IPS DF 6.9 (cell line): ENCODE measurements around the gene CPLX1.

Experiments
- DNase-seq: peaks from one replicate; pipeline ENCODE4 v3.0.0-alpha.2; 2013; ENCODE audit warnings: low read depth, low spot score
- H3K27ac ChIP-seq: one replicate; pipeline ENCODE4 v1.5.1; 2013; ENCODE audit warnings: low read length, control low read depth
- H3K27me3 ChIP-seq: 2 replicates; pipeline ENCODE4 v1.6.1; 2013; ENCODE audit warnings: mild to moderate bottlenecking, low read length; ENCODE audit not compliant: control insufficient read depth, insufficient read depth
- H3K36me3 ChIP-seq: 2 replicates; pipeline ENCODE4 v1.6.1; 2013; ENCODE audit warnings: low read length; ENCODE audit not compliant: control insufficient read depth, insufficient read depth
- H3K4me1 ChIP-seq: 2 replicates; pipeline ENCODE4 v1.6.1; 2013; ENCODE audit warnings: low read length; ENCODE audit not compliant: control insufficient read depth, insufficient read depth
- H3K4me3 ChIP-seq: 2 replicates; pipeline ENCODE4 v1.5.1; 2013; ENCODE audit warnings: mild to moderate bottlenecking, low read length
- H3K9me3 ChIP-seq: 2 replicates; pipeline ENCODE4 v1.6.1; 2013; ENCODE audit warnings: low read length, inconsistent platforms; ENCODE audit not compliant: control insufficient read depth, insufficient read depth
- WGBS: extraction: QIAGEN DNeasy Blood & Tissue Kit; methylation state at CpG from one replicate; pipeline ENCODE4 v1.1.7; 2013; ENCODE audit warnings: mixed read lengths, missing lambda C conversion rate; ENCODE audit not compliant: insufficient read length, insufficient coverage; 5-methylcytosine and 5-hydroxymethylcytosine counted together

The CPLX1 gene

DNA sequence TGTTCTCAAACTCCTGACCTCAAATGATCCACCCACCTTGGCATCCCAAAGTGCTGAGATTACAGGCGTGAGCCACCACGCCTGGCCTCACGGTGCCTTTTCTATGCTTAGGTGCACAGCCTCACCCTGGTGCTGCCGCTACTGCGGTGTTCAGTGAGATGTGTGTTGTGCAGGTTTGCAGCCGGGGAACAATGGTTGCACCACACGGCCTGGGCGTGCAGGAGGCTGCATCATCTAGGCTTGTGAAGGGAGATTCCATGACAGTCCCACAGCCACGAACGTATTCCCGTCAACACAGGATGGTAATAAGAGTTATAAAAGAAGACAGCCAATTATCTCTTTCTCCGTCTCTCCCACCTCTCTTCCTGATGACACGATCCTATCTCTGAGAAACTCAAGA, 22.0 kb downstream of the CPLX1 start:
- WGBS: no CpG with 5 or more reads among the region's 13 CpGs
- H3K9me3 ChIP-seq: no peaks in the 10 kb centered on the region
- no peaks in the 10 kb centered on the region; the same call in none of the 2 replicates for H3K27me3 ChIP-seq
- no peak overlapping the region for H3K27ac ChIP-seq
- H3K4me3 ChIP-seq: no peak overlapping the region
- no peaks in the 10 kb centered on the region for H3K36me3 ChIP-seq
- H3K4me1 ChIP-seq: no peaks in the 10 kb centered on the region
- no peak for DNase-seq

DNA sequence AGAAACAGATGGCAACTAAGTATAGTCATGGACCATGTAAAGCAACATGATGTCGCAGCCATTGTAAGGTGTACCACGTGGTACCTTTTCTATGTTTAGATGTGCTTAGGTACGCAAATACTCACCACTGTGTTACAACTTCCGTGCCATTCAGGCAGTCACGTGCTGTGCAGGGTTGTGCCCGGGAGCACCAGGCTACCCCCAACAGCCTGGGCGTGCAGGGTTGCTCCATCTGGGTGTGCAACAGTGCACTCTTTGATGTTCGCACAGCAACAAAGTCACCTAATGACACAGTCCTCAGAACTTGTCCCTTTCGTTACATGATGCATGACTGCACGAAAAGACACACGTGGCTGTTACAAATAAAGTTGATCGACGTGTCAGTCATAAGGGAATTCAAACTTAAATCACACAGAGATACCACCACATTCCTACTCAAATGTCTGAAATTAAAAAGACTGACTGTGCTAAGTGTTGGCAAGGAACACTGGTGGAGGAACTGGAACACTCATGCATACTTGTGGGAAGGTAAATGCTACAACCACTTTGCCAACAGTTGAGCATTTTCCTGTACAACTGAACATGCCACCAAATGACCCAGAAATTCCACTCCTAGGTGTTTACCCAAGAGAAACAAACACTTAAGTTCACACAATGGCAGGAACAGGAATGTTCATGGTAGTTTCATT, 24.3 kb downstream of the CPLX1 start:
- DNase-seq: no peak
- Histone ChIP-seq H3K27me3 (no peaks in the 10 kb centered on the region; the same call in none of the 2 replicates), H3K27ac (no peak overlapping the region), H3K4me3 (no peak overlapping the region), H3K4me1 (no peaks in the 10 kb centered on the region), H3K9me3 (no peaks in the 10 kb centered on the region), H3K36me3 (no peaks in the 10 kb centered on the region)
- WGBS: no CpG with 5 or more reads among the region's 13 CpGs

DNA sequence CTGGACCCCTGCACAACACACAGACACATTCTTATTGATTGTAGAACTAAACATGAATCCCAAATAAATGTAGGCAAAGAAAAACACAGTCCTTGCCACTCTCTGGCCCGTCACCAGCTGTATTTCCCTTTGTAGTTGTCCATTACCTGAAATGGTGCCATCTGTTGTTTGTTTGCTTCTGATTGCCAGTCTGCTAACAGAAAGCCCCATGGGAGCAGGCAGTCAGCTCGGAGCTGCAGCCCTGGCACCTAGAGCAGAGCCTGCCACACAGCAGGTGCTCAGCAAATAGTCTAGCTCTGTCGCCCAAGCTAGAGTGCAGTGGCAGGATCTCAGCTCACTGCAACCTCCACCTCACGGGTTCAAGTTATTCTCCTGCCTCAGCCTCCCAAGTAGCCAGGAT, 28.9 kb downstream of the CPLX1 start:
- Histone ChIP-seq H3K27ac (no peak overlapping the region), H3K27me3 (peaks cover 12% of the 10 kb centered on the region; the same call in 1 of the 2 replicates), H3K36me3 (no peaks in the 10 kb centered on the region), H3K4me1 (peaks cover 8% of the 10 kb centered on the region), H3K4me3 (no peak overlapping the region), H3K9me3 (no peaks in the 10 kb centered on the region)
- DNase-seq: no peak
- no CpG with 5 or more reads among the region's 4 CpGs for WGBS

DNA sequence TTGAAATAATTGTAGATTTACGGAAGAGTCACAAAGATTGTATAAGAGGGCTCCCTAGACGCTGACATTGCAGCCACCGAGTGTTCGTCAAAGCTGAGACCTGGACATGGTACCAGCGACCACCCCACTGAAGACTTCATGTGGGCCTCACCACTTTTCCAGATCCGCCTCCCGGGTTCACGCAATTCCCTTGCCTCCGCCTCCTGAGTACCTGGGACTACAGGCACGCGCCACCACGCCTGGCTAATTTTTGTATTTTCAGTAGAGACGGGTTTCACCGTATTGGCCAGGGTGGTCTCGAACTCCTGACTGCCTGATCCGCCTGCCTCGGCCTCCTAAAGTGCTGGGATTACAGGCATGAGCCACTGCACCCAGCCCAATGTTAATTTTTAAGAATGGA, 29.7 kb downstream of the CPLX1 start:
- Histone ChIP-seq H3K27me3 (peaks cover 12% of the 10 kb centered on the region; the same call in 1 of the 2 replicates), H3K4me1 (peaks cover 11% of the 10 kb centered on the region), H3K9me3 (no peaks in the 10 kb centered on the region), H3K36me3 (no peaks in the 10 kb centered on the region; the same call in 1 of the 2 replicates), H3K4me3 (no peak overlapping the region), H3K27ac (no peak overlapping the region)
- WGBS: no CpG with 5 or more reads among the region's 17 CpGs
- no peak for DNase-seq

DNA sequence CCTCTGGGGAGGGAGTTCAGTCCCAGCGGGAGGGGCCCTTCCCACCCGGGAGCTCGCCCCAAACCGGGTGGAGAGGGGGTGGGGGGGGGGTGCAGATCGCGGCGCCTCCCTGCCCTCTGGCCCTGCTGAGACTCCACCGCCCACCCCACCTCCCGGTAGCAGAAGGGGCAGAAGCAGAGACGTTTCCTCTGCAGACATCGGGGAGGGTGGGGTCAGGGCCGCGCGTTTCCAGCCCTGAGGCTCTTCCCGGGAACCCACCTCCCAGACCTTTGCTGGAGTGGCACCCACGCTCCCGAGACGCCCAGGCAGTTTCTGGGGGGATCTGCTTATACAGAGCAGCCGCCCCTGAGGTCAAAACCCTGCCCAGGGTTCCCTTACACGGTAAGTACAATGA, 30.2 kb downstream of the CPLX1 start:
- Histone ChIP-seq H3K36me3 (no peaks in the 10 kb centered on the region; the same call in 1 of the 2 replicates), H3K27ac (no peak overlapping the region), H3K4me3 (peak overlapping the region; percentile 9; the same call in 1 of the 2 replicates), H3K4me1 (peaks cover 11% of the 10 kb centered on the region), H3K9me3 (no peaks in the 10 kb centered on the region), H3K27me3 (peaks cover 12% of the 10 kb centered on the region; the same call in 1 of the 2 replicates)
- DNase-seq: no peak
- WGBS: no CpG with 5 or more reads among the region's 20 CpGs

DNA sequence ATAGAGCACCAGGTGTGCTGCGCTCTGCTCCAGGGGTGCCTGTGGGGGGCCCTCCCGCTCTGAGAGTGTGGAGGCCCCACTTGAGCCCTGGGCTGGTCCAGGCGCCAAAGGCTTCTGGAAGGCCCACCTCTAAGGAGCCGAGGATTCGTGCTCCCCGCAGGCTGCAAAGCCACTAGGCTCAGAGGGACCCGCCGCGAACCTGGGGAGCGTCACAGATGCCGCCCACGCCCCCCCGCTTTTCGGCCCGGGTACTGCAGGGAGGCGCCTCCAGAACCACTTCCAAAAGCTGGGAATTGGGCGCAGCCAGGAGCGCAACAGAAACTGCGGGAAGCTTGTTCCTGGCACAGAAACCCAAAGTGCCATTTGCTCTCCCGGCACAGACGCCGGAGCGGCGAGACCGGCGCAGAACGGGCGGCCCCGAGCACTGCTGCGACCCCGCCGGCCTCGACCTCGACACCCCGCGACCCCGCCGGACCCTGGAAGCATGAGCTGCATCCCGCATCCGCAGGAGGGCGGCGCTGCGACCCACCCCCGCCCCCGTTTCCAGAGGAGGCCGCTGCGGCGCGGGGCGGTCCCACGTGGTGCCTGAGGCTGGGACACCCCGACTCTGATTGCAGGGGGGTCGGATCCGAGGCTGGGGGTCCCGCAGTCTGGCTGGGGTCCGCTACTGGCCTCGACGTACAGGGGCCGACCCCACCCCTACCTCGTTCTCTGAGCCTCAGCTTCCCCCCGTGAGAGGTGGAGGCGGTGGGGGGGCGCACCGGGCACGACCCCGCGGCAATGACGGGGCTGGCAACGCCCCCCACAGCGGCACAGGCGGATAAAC, 30.8 kb downstream of the CPLX1 start:
- peak overlapping the region; percentile 9; the same call in 1 of the 2 replicates for H3K4me3 ChIP-seq
- H3K4me1 ChIP-seq: peaks cover 11% of the 10 kb centered on the region
- peaks cover 12% of the 10 kb centered on the region; the same call in 1 of the 2 replicates for H3K27me3 ChIP-seq
- no CpG with 5 or more reads among the region's 71 CpGs for WGBS
- no peaks in the 10 kb centered on the region; the same call in 1 of the 2 replicates for H3K36me3 ChIP-seq
- H3K27ac ChIP-seq: no peak overlapping the region
- no peak for DNase-seq
- no peaks in the 10 kb centered on the region for H3K9me3 ChIP-seq

DNA sequence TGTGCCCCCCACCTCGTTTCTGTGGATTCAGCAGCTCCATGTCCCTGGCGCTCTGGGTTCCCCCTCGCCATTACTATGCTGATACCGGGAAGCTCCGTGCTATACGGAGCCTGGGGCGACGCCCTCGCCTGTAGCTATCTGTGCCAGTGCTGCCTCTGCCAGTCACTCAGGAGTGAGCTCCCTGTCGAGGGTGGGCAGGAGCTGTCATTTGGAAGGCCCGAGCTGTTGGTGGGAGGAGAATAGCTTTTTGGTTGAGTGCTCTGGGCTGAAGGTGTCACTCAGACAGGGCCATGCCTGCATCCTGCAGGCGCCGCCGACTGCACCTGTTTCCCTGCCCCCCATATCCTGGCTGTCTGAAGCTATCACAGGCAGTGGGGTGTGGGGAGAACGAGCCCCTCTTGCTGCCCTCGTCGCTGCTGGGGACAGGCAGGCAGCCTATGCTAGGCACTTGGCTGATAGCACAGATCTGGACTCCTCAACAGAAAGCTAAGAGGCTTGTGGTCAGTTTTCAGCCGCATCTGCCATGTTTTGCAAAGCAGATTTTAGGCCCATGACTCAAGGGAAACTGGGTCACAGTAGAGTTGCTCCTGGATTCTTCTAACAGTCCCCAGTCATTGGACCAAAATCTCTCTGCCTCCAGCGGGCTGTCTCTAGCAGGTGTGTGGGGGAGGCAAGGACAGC, 31.8 kb downstream of the CPLX1 start:
- no CpG with 5 or more reads among the region's 19 CpGs for WGBS
- peaks cover 11% of the 10 kb centered on the region for H3K4me1 ChIP-seq
- no peaks in the 10 kb centered on the region for H3K9me3 ChIP-seq
- no peak overlapping the region for H3K4me3 ChIP-seq
- H3K27me3 ChIP-seq: peaks cover 12% of the 10 kb centered on the region; the same call in 1 of the 2 replicates
- H3K36me3 ChIP-seq: no peaks in the 10 kb centered on the region; the same call in 1 of the 2 replicates
- DNase-seq: no peak
- H3K27ac ChIP-seq: no peak overlapping the region

DNA sequence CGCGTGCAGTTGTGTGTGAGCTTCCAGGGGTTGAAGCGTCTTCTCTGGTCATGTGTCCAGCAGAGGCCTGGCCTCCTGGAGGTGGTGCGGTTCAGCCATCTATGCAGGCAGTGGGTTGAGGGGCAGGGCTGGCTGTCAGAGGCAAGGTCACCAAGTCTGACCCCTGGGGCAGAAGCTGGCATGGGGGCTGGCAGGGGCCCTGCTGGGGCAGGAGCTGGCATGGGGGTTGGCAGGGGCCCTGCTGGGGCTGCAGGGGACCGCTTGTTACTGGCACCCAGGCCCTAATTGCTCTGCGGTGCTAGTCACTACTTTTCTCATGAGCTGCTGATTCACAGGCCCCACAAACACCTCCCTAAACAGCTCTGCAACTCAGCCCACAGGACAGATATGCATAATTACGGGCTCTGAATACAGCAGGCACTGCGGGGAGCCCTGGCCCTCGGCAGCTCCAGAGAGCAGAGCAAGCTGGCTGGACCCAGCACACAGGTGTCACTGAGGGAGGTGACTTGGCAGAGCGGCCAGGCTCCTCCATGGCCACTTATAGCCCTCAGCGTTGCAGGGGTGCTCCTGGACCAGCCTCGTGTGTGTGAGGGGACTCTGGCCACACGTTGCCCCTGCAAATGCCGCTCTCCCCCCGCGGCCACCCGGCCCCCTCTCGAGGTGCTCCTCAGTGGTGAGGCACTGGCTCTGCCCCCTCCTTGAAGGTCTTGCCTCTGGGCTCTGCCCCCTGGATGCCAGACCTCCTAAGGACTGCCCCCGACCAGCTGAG, 32.7 kb downstream of the CPLX1 start:
- no peak overlapping the region for H3K4me3 ChIP-seq
- no CpG with 5 or more reads among the region's 19 CpGs for WGBS
- DNase-seq: no peak
- peaks cover 11% of the 10 kb centered on the region for H3K4me1 ChIP-seq
- H3K27me3 ChIP-seq: peaks cover 12% of the 10 kb centered on the region; the same call in 1 of the 2 replicates
- no peaks in the 10 kb centered on the region for H3K9me3 ChIP-seq
- no peak overlapping the region for H3K27ac ChIP-seq
- no peaks in the 10 kb centered on the region; the same call in 1 of the 2 replicates for H3K36me3 ChIP-seq

DNA sequence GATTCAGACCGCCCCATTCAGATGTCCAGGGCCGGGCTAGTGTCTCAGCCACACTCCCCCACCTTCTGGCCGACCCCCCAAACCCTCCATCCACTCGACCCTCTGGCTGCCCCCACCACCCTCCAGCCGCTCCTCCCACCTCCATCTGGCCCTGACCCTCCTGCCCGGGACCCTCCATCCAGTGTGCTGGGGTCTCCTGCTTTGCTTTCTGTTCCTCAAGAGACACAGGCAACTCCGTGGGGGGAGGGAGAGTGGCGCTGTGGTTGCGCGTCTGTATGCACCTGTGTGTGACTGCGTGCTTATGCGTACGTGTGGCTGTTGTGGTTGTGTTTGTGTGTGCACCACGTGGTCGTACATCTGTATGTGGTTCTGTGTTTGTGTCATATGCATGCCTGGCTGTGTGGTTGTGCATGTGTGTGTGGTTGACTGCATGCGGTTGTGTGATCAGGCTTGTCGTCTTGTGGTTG, 33.3 kb downstream of the CPLX1 start:
- Histone ChIP-seq H3K27ac (no peak overlapping the region), H3K4me3 (no peak overlapping the region), H3K27me3 (peaks cover 12% of the 10 kb centered on the region; the same call in 1 of the 2 replicates), H3K4me1 (peaks cover 11% of the 10 kb centered on the region), H3K36me3 (no peaks in the 10 kb centered on the region; the same call in 1 of the 2 replicates), H3K9me3 (no peaks in the 10 kb centered on the region)
- DNase-seq: no peak
- no CpG with 5 or more reads among the region's 17 CpGs for WGBS
